ENCODE data around the gene UBE4B.

- TF ChIP-seq CTCF (IDR thresholded peaks at IDR 0.05; ENCODE audit: borderline replicate concordance, extremely low read depth, low read length, poor library complexity, severe bottlenecking) (no peak), EZH2 (IDR thresholded peaks at IDR 0.05; ENCODE audit: borderline replicate concordance, low read depth, low read length, severe bottlenecking) (no peak)
Measured at GRCh38 chr1:10085076-10085475, 52.3 kb downstream of the UBE4B start.

Measured in DND-41 (cell line).